Upper lobe of left lung (tissue), 6 donors: ENCODE measurements around the gene CYP4A22. TPM values are rescaled to one million over a fixed set of nuclear protein-coding genes. Genes with fewer than 3 reads are reported as not detected.
"Not testable (repeated sequence)": the region's sequence is repeated elsewhere in the genome, so short reads cannot be mapped to it uniquely, and the experiment has no call there.

ENCODE experiments used
- ATAC-seq, 2 donors: fragments of 200-7000 bp; cut with Tn5 transposase; one replicate each; pipeline ENCODE4 v1.9.1; 2022; ENCODE audit warnings: mild to moderate bottlenecking in 2 of 2, moderate library complexity in 2 of 2; ENCODE audit not compliant: low FRiP score in 2 of 2
- DNase-seq, 2 donors: peaks; one replicate each; pipeline ENCODE4 v3.0.0-alpha.2; 2019 to 2020
- H3K27ac ChIP-seq, 4 donors: fragments of 200-600 bp; sonication (generic); one replicate each; pipeline ENCODE4 v1.5.1; 2016 to 2019
- H3K27me3 ChIP-seq, 4 donors: fragments of 200-600 bp; sonication (generic); one replicate each; pipeline ENCODE4 v1.5.1; 2017 to 2019
- H3K36me3 ChIP-seq, 4 donors: fragments of 200-600 bp; sonication (generic); one replicate each; pipeline ENCODE4 v1.5.1; 2016 to 2019
- H3K4me1 ChIP-seq, 4 donors: fragments of 200-600 bp; sonication (generic); one replicate each; pipeline ENCODE4 v1.5.1; 2018 to 2019
- H3K4me3 ChIP-seq, 4 donors: fragments of 200-600 bp; sonication (generic); one replicate each; pipeline ENCODE4 v1.5.1; 2017 to 2019; ENCODE audit warnings: mild to moderate bottlenecking in 2 of 4, moderate library complexity in 1 of 4
- H3K9me3 ChIP-seq, 4 donors: fragments of 200-600 bp; sonication (generic); one replicate each; pipeline ENCODE4 v1.5.1; 2018 to 2019
- CTCF ChIP-seq, 6 experiments: fragments of 450-650 bp in 4 of 6; fragments of 200-600 bp in 2 of 6; sonication (generic) in 2 of 6; IDR thresholded peaks; one replicate each; pipeline ENCODE4 v1.5.1; 2016 to 2019; ENCODE audit warnings: antibody characterized with exemption in 6 of 6
- EP300 ChIP-seq, 4 donors: sonication (generic); formaldehyde crosslinking; IDR thresholded peaks; one replicate each; pipeline ENCODE4 v1.5.1; 2017; ENCODE audit warnings: antibody characterized with exemption in 4 of 4, control low read depth in 2 of 4
- POLR2A ChIP-seq, 4 donors: fragments of 450-650 bp; IDR thresholded peaks; one replicate each; pipeline ENCODE4 v1.5.1; 2016 to 2017; ENCODE audit warnings: antibody characterized with exemption in 4 of 4, mild to moderate bottlenecking in 2 of 4
- POLR2AphosphoS5 ChIP-seq, 2 donors: sonication (generic); formaldehyde crosslinking; IDR thresholded peaks; one replicate each; pipeline ENCODE4 v1.5.1; 2017; ENCODE audit warnings: antibody characterized with exemption in 2 of 2
- WGBS, 2 donors: methylation state at CpG; one replicate each; pipeline ENCODE4 v1.1.5; 2017 to 2018; 5-methylcytosine and 5-hydroxymethylcytosine counted together
- total RNA-seq, 6 donors: library from RNA; depleted of rRNA in 4 of 6; stranded (reverse); fragments of >200 nt in 4 of 6; gene quantifications; one replicate each; pipeline versions ENCODE4 v1.1.0 to v1.2.1, GENCODE V29; 2016 to 2021
- donor health status: DM: no; HTN: no; CAD: no; lungs with moderate emphysema.
- donor health status: DM: no; HTN: yes; CAD: no; lungs with severe emphysema.

Gene CYP4A22
- total RNA-seq, 6 donors from 2014 or later: 0.13 to 3.1 (median 1.6) TPM

- H3K4me1 ChIP-seq: peaks cover 32 to 39% (median 35%) of the 10 kb centered on the region in 4 donors
- TF ChIP-seq POLR2A (IDR thresholded peaks at IDR 0.05): no peak
- peak in 1 of 2 donors; percentile 21 for TF ChIP-seq POLR2AphosphoS5 (IDR thresholded peaks at IDR 0.05)
- TF ChIP-seq CTCF (IDR thresholded peaks at IDR 0.05): peak; percentile 89 to 95 (median 93)
- no peak for TF ChIP-seq EP300 (IDR thresholded peaks at IDR 0.05)
- DNase-seq (peak in 1 of 2 donors; percentile 78), ATAC-seq (peak; percentile 70)
- H3K27me3 ChIP-seq: no peaks in the 10 kb centered on the region
- no peak overlapping the region for H3K4me3 ChIP-seq
- H3K9me3 ChIP-seq: no peaks in the 10 kb centered on the region
- WGBS, 2 donors: 8 to 20% methylated on average over 5 to 10 of the region's 10 CpGs
- no peaks in the 10 kb centered on the region for H3K36me3 ChIP-seq
- peak overlapping the region in 3 of 4 donors; percentile 18 to 82 (median 50) for H3K27ac ChIP-seq
Measured at GRCh38 chr1:47192458-47193384, 55.5 kb downstream of the CYP4A22 start.

- DNase-seq, H3K9me3 ChIP-seq, H3K27ac ChIP-seq, H3K36me3 ChIP-seq, H3K27me3 ChIP-seq, H3K4me3 ChIP-seq, ATAC-seq: not testable (repeated sequence)
- WGBS, 2 donors: 85 to 89% methylated on average over 10 of the region's 10 CpGs
- H3K4me1 ChIP-seq: peaks cover 32 to 35% (median 34%) of the 10 kb centered on the region in 4 donors
Measured at GRCh38 chr1:47193496-47193895, 56.3 kb downstream of the CYP4A22 start.

GRCh38 chr1:47194311-47194710 is 57.1 kb downstream of the CYP4A22 start:
- no peaks in the 10 kb centered on the region for H3K27me3 ChIP-seq
- no peaks in the 10 kb centered on the region for H3K36me3 ChIP-seq
- TF ChIP-seq POLR2A (IDR thresholded peaks at IDR 0.05): no peak
- no peak for TF ChIP-seq EP300 (IDR thresholded peaks at IDR 0.05)
- TF ChIP-seq CTCF (IDR thresholded peaks at IDR 0.05): no peak
- TF ChIP-seq POLR2AphosphoS5 (IDR thresholded peaks at IDR 0.05): no peak
- ATAC-seq: no peak
- peak in 1 of 2 donors; percentile 5 for DNase-seq
- H3K4me1 ChIP-seq: peaks cover 26 to 35% (median 33%) of the 10 kb centered on the region in 4 donors
- H3K27ac ChIP-seq: no peak overlapping the region
- no peaks in the 10 kb centered on the region for H3K9me3 ChIP-seq
- H3K4me3 ChIP-seq: no peak overlapping the region

GRCh38 chr1:47195981-47196380 is 58.7 kb downstream of the CYP4A22 start:
- not testable (repeated sequence) for H3K4me3 ChIP-seq, H3K27me3 ChIP-seq, ATAC-seq, DNase-seq, H3K27ac ChIP-seq, H3K36me3 ChIP-seq, H3K9me3 ChIP-seq
- peaks cover 16 to 23% (median 21%) of the 10 kb centered on the region in 4 donors for H3K4me1 ChIP-seq
- WGBS, 2 donors: 87 to 91% methylated on average over 9 of the region's 9 CpGs

- no peak for ATAC-seq
- Histone ChIP-seq H3K4me1 (peaks cover 11 to 17% (median 15%) of the 10 kb centered on the region in 4 donors), H3K27me3 (no peaks in the 10 kb centered on the region), H3K9me3 (no peaks in the 10 kb centered on the region), H3K36me3 (no peaks in the 10 kb centered on the region), H3K4me3 (no peak overlapping the region), H3K27ac (no peak overlapping the region)
- WGBS, 2 donors: 66 to 100% methylated on average over 1 to 3 of the region's 3 CpGs
- no peak for TF ChIP-seq EP300 (IDR thresholded peaks at IDR 0.05)
- no peak for TF ChIP-seq POLR2A (IDR thresholded peaks at IDR 0.05)
- no peak for TF ChIP-seq POLR2AphosphoS5 (IDR thresholded peaks at IDR 0.05)
- no peak for TF ChIP-seq CTCF (IDR thresholded peaks at IDR 0.05)
- no peak for DNase-seq
Measured at GRCh38 chr1:47196622-47197021, 59.4 kb downstream of the CYP4A22 start.
